HL-60/S4 treated with retinoic acid at 250 ng/mL for 4 days and 3 days (cell line): ENCODE measurements around the gene MCF2.

ENCODE experiments used
- in situ Hi-C: fragments of 300-500 bp; cut with MboI; formaldehyde crosslinking; loops from 2 replicates; pipeline ENCODE4 v1.7.0; 2022; ENCODE audit warnings: low sequenced_read_pairs

Gene MCF2

GRCh38 chrX:139596068-139596467 is 111.9 kb downstream of the MCF2 start:
- in situ Hi-C loops = no loop called here

- in situ Hi-C loops = no loop called here
These were observed 122.4 kb downstream of the MCF2 start for GRCh38 chrX:139585613-139586012.

- in situ Hi-C loops = no loop called here
These were observed 126.9 kb downstream of the MCF2 start for GRCh38 chrX:139581068-139581467.

DNA sequence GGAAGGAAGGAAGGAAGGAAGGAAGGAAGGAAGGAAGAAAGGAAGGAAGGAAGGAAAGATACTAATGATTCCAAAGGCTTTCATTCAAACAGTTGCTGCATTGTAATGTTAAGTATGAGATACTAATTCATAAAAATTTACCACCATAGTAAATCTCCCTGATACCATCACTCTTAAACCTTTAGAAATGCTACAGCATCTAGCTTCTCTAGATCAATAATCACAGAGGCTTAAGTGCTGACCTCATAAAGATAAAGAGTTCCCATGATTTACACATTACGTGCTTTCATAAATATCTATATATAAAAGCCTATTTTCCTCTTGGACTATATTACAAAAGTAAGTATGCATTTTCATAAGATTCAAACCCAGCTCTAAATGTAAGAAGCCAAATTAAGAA is 141.0 kb downstream of the MCF2 start:
- in situ Hi-C loops = no loop called here

DNA sequence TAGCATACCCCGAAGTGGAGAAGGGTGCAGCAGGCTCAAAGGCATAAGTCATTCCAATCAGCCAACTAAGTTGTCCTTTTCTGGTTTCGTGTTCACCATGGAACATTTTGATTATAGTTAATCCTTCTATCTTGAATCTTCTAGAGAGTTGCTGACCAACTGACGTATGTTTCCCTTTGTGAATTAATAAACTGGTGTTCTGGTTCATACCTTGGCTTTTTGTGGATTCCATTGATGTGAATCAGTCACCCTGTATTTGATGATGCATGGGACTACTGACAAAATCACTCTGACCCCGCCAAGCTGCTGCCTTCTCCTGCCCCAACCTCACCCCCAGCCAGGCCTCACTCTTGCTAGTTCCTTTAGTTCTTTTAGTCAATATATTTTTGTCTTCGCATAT is 144.7 kb downstream of the MCF2 start:
- in situ Hi-C loops = no loop called here

- in situ Hi-C loops = no loop called here
These were observed 147.7 kb downstream of the MCF2 start for GRCh38 chrX:139560221-139560620.

DNA sequence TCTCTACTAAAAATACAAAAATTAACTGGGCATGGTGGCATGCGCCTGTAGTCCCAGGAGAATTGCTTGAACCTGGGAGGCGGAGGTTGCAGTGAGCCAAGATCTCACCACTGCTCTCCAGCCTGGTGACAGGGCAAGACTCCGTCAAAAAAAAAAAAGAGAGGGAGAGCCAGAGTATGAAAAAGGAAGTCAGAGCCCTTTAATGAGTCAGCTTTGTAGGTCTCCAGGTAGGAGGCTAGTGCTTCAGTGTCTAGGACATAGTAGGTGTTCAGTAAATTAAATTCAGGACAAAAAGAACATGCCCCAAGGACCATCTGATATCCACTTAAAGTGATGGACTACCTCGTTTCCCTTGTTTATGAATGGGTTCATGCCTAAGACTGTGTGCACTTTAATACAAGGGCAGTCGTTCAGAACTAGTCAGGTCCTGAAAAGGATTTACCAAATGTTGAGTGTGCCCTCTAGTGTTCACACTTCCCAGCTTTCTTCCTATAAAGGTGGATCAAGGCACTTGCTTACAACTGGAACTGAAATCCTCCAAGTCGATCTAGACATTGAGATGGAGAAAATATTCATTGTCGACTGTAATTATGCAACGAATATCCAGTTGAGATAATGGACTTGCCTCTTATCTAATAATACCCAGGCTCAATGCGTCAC is 148.5 kb downstream of the MCF2 start:
- in situ Hi-C loops = no loop called here

DNA sequence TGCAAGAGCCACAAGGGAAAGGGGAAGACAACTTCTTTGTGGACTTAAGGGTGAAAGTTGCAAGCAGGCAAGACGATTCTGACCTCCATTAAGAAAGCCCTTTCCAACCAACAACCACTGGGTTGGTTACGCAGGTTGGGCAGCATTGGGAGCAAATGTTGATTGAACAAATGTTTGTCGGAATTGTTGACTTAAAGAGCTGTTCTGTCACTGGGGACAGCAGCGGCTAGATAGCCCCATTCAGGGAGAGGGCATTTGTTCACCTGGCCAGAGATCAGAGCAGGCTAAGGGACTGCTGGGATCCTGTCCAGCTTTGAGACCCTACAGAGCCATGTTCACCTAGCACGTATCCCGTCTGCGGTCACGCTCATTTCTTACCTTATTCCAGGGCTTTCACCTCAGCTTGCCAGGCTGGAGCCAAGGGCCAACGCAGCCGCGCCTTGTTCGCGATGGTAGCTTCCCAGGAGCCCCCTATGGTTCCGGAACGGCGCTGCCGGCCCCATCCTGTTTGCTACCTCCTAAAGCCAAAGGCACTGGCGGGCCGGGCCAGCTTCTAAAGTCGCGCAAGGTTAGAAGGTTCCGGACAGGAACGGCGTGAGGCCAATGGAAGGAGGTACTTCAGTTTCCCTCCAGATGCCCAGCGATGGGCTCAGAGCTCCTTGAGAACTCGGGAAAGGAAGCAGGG is 152.8 kb downstream of the MCF2 start:
- in situ Hi-C loops = no loop called here

DNA sequence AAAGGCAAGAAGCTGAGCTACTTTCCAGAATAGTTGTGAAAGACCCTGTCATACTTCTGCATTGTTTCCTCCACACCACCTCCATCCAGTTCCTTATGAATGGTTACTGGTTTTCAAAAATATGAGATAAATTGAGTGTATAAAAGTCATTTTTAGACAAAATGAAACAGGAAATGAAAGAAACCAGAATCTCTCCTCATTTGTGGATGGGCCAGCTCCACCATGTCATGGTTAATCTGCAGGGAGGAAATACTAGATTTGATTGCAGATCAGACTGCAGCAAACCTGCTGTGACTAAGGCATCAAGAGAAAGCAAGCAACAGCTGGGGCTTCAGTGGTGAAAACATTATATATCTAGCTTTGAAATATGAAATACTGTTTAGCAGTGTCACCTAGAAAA is 153.6 kb downstream of the MCF2 start:
- in situ Hi-C loops = no loop called here

DNA sequence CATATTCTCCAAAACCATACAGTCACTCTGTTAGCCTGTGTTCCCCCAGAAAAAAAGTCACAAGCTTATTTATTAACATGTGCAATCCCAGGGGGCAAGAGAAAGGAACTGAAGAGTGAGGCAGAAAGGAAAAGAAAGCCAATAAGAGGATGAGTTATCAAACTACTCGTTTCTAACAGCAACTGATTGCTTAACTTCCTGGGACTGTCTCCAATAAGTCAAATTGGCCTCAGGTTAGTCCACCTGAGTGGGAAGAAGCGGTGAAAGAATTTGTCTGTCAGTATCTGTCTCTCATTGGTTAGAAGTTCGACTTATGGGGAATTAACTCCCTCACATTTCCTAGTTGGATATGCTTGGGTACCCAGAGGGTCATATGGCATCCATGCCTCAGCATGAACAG is 163.4 kb downstream of the MCF2 start:
- in situ Hi-C loops = no loop called here

DNA sequence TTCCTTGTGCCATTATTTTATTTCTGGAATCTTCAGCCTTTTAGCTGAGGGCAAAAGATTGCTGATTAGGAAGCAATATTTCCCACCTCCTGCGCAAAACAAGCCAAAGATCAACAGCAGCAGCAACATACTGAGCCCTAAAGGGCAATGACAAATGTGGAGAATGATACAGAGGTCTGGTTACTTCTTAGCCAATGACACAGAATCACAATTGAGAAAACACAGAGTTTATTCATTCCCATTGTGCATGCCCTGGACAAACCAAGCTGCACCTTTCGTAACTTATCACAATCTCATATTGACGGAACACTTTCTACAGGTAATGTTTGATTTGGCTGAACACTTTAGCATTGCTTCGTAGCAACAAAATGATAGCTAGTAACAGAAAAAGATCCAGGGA is 164.0 kb downstream of the MCF2 start:
- in situ Hi-C loops = no loop called here

DNA sequence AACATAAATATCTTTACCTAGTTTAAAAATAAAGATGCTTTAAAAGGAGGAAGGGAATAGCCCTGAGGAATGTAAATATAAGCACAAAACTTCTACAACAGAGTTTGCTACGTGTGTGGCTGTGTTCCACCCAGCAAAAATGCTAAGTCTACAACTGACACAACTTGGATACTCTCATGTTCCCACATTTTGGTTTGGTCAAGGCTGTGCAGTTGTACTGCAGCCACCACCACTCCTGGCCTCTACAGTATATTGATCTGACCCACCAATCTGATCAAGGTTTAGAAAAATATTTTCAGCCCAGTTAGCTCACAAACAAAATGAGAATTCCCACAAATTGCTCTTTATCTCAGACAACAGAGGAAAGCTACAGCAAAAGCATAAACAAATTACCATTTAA is 165.3 kb downstream of the MCF2 start:
- in situ Hi-C loops = no loop called here

GRCh38 chrX:139538907-139539790 is 168.8 kb downstream of the MCF2 start:
- in situ Hi-C loops = no loop called here

GRCh38 chrX:139533444-139533843 is 174.5 kb downstream of the MCF2 start:
- in situ Hi-C loops = no loop called here

- in situ Hi-C loops = no loop called here
These were observed 175.1 kb downstream of the MCF2 start for GRCh38 chrX:139532834-139533233.
